Stimulated activated naive CD4-positive, alpha-beta T cell treated with Interleukin-2 at 50 U/mL for 16 hours (primary cell): ENCODE measurements around the gene AGFG1.

Source experiments
- DNase-seq: peaks from one replicate; lab custom pipeline; 2025; lab: John Stamatoyannopoulos, UW

The AGFG1 gene

DNA sequence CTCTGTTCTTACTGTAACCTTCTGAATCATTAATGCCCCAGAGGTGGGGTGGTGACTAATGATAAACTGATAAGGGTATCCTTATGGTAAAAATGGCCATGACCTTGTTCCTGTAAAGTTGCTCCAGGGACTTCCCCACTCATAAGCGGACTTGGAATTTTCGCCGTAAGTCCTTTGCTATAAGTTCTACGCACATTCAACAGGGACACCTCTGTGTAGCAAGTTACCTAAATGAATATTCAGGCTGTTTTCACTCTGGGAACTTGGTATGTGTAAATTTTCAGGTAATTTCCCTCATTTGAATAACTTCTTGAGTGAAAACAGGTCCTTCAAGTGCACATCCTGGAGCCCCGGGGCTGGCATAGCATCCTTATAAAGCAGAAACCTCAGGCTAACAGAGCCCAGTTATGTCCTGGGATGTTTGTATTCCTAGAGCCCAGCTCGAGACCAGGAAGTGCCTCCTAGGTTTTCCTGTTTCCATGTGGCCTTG is 9.4 kb upstream of the AGFG1 start:
- DNase-seq = no peak

DNA sequence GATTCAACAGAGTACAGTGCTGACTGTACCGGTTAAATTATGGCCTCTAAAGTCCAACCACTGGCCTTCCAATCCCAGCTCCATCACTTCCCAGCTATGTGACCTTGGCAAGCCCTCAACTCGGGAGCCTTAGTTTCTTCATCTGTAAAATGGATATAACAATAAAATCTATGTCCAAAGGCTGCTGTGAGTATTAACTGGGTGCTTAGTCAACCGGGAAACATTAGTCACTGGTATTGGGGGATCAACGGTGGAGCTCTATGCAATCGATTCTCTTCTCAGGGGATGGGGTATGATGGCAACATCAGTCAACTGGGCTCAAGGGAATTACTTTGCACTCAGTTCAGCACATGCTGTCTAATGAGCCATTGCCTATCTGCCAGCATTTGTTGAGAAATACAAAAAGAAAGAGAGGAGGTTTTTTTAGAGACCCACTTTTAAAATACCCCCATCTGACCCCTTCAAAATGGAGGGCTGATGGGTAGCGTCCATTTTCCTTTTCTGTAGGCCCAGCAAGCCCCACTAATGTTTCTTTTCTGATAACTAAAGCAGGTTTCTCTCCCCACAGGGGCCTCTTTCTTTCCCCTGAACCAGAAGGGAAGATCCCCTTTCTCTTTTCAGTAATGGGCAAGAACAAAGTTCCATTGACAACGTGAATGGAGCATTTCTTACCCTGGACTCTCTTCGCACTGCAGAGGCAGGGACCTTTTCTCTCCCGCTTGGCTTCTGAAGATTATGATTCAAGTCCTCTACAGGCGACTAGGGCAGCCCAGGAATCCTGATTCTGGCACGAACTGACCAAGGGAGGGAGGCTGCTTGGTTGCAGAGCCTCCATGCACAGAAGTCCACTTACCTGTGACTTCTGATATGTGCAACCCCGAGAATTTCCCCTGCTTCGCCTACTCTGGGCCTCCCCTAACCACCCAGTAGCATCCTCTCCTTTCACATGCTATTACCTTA is 8.7 kb upstream of the AGFG1 start:
- no peak for DNase-seq

DNA sequence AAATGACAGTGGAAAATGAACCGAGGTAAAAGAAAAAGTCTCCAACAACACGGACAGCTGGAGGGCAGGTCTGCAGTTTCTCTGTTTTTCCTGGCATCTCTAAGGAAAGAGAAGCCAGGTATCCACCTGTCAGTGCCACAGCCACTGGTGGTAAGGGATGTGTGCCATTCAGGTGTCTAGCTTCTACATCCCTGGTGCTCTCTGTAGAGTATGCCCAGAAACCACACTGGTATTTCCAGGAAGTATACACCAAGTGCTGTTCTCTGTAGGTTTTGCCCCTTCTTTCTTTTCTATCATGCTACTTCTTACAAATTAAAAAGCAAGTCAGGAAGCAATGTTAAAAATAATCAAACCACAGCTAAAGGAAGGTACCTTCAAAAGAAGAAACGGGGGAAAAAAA is 7.6 kb upstream of the AGFG1 start:
- DNase-seq = no peak

DNA sequence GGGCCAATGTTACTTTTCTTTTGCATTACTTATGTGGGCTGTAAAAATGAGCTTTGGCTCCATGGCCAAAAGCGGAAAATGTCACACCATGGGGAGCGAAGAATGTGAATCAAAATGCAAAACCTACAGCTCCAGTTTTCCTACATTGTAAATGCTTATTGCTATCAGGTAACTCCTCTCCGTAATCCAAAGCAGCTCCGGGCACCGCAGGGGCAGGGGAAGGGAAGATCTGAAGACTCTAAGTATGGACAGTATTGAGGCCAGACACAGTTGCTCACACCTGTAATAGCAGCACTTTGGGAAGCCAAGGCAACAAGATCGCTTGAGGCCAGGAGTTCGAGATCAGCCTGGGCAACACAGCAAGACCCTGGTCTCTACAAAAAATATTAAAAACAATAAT is 7.1 kb upstream of the AGFG1 start:
- DNase-seq = no peak

DNA sequence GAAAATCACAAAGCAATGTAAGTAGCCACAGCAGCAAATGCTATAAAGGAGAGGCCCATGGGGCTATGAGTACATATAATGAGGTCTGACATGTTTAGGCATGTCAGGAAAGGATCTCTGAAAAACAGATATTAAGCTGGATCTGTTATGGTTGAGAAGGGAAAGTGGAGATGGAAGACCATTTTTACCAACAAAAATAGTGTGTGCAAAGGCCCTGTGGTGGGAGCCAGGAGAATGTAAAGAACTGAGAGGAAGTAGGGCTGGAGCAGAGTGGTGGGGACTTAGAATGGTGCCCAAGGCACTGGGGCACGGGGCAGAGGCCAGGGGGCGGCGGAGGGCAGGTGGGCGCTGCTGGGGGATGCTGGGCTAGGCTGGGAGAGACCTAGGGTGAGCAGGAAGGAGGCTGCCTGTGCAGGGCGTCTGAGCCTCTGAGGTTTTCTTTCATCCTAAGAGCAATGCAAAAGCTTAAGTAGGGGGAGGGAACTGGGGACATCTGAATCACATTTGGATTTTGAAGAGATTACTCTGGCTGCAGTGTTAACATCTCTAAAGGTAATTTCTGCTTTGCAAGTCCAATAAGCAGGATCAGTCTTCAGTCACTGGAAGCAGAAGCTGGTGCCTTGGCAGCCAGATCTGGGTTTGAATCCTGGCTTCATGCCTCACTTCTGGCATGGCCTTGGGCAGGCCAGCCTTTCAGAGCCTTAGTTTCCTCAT is 4.9 kb upstream of the AGFG1 start:
- DNase-seq = no peak

DNA sequence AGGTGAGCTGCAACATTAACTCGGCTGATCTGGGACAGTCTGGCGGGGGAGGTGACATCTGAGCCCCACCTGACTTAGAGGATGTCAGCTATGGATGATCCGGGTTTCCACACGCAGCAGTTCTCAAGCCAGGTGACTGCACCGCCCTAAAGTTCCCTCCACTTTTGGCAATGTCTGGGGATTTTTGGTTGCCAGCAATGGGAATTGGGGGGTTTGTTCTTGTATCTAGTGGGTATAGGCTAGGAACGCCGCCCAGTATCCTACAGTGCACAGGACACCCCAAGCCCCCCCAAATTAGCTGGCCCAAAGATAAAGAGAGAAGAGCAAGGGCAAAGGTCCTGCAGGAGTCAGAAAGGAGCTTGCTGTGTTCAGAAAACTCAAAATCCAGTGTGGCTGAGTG is 544 bp upstream of the AGFG1 start:
- DNase-seq = no peak

DNA sequence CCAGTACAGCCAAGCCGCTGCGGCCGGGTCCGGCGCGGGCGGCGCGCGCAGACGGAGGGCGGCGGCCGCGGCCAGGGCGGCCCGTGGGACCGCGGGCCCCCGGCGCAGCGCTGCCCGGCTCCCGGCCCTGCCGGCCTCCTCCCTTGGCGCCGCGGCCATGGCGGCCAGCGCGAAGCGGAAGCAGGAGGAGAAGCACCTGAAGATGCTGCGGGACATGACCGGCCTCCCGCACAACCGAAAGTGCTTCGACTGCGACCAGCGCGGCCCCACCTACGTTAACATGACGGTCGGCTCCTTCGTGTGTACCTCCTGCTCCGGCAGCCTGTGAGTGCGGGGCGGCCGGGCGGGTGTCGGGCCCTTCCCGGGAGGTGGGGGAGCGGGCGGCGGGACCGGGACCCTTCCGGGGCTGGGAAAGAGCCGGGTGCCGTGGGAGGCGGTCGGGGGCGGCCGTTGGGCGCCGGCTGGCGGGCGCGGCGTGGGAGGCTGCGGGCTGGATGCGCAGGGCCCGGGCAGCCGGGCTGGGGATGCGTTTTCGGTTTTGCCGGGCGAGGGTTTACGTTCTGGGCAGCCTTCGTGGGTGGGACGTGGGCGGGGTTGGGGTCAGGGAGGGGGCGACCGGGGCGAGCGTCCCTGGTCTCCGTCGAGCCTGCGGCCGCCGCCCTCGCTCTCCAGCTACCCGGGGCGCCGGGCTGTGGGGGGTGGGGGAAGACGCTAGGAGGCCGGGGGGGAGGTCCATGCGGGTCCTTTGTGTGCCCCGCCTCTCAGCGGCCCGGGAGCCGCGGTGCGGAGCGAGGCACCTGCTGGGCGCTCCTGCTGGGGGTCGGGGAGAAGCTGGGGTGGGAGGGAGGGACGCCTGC is 537 bp downstream of the AGFG1 start:
- peak; percentile 66 for DNase-seq

DNA sequence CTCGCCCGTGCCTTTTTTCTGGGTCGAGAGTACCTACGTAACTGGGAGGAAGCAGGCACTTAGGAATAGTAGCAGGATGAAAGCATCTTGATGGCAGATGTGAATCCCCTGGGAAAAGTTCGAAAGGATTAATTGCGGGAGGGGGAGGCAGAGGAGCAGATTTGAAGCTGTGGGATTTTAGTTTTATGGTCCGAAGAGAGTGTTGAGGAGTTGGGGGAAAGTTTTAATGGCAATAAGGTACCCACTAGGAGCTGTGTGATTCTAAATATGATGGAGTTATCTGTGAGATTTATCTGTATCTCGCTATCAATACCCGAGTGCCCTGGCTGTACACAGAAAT is 1.1 kb downstream of the AGFG1 start:
- no peak for DNase-seq

DNA sequence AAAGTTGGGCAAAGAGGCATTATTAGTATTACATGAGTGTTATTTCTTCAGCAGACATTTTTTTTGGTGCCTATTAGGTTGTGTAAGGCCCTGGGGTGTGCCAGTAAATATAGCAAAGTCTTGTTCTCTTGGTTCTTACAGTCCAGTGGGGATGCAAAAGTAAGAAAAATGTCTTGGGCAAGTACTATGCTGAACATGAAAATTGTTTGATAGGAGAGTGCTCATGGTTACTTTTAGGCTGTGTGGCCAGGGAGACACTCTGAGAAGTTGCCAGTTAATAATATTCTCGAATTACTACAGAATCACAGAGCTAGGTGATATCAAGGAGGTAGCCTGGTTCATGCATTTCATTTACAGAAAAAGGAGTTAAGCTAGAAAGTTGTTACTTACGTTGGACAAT is 1.9 kb downstream of the AGFG1 start:
- no peak for DNase-seq

DNA sequence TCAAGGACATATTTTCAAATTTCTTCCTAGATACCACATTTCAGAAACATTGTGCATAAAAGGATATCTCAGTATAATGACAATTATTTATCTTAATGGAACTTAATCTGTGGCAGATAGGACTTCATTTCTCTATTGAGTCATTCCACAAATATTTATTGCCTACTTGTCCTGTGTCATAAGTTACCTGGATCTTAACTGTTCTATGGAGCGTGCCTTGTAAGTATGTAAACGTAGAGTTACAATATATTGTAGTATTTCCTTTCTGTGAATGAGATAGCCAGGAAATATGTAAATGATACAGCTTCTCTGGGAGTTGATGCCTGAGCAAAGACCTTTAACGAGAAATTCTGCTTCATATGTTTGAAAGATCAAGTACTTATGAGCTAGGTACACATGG is 2.5 kb downstream of the AGFG1 start:
- no peak for DNase-seq

DNA sequence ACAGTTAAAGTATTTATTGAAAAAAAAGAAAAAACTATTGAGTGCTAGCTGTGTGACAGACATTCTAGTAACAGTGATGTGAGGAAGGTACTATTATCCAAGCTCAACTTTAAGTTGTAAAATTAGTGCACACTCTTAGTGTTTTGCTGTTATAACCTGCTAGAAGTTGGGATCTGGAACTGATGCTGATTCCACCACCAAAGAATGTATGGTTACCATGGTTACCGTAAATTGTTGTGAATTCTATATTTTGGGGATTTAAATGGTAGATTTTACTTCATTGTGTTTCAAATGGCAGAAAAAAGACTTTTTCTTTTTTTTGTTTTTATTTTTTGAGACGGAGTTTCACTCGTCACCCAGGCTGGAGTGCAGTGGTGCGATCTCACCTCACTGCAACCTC is 5.3 kb downstream of the AGFG1 start:
- no peak for DNase-seq

DNA sequence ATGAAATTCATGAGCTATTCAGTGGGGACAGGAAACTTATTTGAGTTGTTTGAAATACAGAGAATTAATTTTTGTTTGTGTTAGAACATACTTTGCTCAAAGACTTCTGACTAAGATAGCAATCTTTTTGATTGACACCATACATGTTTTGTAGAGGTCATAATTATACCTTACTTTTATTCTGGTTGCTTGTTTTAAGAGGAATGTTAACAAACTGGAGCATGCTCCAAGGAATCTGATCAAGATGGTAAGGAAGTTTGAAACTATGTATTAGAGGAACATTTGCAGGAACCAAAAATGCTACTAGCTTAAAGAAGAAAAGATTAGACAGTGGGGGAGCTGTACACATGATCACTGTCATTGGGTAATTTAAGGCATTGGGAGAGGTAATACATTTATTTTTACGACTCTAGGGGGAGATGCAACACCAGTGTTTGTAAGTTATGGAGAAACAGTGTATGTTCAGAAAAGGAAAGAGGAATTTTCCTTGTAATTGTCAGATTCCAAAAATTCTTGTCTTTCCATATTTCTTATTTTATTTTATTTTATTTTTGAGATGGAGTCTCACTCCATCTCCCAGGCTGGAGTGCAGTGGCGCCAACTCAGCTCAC is 8.0 kb downstream of the AGFG1 start:
- DNase-seq = no peak

DNA sequence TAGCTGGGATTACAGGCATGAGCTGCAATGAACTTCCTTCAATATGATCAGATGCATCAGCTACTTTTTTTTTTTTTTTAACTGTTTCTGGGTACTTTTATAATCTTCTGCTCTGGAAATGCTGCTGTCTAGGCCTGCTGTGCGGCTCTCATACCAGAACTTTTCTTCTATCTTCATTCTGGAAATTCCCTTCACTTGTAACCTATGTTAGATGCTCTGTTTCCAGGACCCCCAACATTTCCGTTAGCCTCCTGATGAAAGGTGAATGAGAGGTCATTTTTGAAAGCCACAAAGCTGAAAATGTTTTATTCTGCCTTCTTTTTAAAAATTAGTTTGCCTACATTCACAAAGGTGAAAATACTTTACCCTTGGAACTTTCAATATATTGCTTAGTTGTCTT is 8.6 kb downstream of the AGFG1 start:
- DNase-seq = no peak

DNA sequence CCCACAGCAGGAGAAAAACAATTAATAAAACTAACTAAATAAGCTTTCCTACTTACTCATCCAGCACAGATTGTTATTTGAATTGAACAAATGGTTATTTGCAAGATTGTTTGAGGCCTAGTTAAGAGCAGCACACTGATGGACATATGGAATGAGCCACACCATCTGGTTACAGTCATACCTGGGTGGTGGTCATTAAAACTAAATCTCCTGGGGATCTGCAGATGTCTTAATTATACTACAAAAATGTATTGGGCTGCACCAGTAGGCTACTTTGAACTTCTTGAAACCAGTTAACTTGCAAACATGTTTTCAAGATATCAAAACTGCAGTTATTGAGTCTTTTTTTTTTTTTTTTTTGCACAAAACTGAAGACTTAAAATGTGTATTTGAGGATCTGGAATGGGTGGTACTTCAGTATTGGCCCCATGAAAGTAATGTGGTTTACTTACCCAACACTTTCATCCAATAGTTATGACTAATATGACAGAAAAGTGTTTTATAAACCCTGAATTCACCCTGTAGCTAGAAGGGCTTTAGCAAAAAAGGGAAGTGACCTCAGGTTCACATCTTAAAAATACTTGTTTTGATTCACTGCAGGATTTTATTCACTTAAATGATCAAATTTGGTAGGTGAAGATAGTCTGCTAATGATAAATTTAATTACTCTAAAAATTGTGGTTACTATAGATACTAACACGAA is 10.8 kb downstream of the AGFG1 start:
- no peak for DNase-seq

DNA sequence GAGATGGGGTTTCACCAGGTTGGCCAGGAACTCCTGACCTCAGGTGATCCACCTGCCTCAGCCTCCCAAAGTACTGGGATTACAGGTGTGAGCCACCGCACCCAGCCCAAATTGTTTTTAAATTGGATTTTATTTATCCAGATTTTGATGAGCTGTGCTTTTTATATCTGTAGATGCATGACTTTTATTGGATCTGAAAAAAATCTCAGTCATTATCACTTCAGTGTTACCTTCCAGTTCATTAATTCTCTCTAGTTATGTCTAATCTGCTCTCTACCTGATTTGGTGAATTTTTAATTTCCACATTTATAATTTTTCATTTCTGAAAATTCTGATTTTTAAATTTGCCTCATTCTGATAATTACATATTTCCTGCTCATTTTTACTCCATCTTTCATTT is 13.5 kb downstream of the AGFG1 start:
- DNase-seq = no peak

DNA sequence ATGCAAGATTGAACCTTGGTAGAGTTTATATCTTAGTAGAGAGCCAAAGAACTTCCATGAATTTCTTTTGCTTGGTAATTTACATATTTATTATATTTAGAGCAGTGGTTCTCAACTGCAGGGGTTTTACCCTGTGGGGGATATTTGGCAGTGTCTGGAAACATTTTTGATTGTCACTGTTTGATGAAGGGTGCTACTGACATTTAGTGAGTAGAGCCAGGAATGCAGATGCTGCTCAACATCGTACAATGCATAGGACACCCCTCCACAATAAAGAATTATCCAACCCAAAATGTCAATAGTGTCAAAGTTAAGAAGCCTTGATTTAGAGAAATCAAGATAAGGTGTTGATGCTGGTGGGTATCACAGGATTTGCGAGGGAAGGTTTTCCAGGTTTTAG is 14.7 kb downstream of the AGFG1 start:
- no peak for DNase-seq

DNA sequence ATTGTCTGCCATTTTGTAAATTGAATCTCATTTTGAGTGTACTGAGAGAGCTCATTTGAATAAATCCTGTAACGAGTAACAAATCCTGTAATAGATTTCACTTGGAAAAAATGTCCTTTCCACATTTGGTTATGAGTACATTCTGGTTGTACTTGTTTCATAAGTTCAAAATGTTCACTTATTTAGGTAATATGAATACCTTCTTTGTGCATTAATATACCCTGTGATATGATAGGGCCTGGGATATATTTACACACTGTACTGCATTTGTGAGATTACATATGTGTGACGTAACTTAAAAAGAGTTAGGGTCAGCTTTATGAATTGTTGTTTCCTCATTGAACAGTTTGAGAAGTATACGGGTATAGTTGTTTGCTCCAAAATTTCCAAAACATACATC is 16.1 kb downstream of the AGFG1 start:
- DNase-seq = no peak

DNA sequence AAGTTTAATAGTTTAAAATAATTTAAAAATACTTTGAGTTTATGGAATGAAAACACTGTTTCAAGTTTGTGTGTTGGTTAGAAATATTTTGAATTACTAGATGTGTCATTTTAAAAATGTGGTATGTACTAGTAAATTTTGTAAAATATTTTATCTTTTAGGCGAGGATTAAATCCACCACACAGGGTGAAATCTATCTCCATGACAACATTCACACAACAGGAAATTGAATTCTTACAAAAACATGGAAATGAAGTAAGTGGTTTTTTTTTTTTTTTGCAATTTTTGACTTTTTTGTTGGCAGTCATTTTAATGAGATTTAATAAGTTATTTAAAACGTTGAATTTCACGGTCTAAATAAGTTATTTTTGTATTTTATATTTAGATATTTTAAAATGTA is 19.4 kb downstream of the AGFG1 start:
- no peak for DNase-seq

DNA sequence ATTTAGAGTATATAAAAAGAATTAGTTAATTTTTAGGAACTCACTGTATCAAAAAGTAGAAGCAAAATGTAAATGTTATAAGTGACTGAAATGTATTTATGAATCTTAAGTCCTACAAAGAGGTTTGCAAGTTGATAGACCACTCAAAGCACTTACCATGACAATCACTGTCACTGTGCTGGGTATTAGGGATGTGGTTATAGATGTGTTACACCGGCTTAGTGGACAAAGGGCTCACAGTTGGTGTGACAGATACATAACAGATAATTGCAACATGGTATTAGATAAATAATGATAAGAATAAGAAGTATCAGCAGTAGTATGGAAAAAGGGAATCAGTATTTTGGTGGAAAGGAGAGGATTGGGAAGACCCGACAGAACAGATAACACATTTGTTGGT is 21.6 kb downstream of the AGFG1 start:
- no peak for DNase-seq

DNA sequence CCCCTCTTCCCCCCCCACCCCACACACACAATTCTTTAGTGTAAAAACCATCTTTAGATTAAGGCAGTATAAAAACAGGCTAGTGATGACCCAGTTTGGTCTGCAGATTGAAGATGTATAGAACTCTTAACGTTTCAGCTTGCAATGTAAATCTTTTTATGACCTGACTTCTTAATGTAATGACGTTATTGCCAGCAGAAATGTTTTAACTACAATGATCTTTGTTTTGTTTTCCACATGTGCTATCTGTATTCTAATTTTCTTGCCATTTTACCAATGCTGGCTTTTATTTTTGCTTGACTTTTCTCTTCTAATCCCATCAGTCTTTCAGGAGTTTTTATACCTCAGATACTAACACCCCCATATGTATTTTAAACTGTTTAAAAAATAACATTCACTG is 25.2 kb downstream of the AGFG1 start:
- no peak for DNase-seq

DNA sequence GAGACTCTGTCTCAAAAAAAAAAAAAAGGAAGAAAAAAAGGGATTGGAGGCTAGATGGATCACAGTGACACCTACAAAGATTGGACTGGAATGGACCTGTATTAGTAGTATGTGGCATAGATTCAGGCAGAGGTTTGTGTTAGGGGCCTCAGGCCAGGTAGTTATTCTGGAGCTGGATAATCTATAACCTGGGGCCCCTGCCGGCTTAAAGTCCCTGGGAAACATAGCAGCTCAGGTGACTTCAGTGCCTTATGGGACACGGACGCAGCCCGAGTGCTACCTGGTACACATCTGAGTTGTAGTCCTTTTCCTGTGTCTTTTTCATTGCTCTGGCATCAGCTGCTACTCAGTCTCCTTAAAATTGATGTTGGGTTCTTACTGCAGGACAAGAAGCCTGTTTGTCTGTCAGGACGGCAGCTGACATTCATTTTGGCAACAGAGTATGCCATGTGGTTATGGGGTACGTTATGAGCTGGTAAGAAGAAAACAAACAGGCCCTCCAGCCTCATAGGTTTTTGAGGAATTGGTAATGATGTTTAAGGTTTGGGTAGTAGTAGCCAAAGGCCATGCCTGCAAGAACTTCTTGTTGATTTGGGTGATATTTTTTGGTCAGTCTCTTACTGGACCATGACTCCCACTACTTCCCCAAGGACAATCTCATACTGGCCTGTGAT is 27.8 kb downstream of the AGFG1 start:
- DNase-seq = no peak
